ENCODE measurements around the gene SRGAP3. TPM values are rescaled to one million over a fixed set of nuclear protein-coding genes. Genes with fewer than 3 reads are reported as not detected.

SRGAP3 gene
- total RNA-seq, 2 donors from 2014 or later, result 5.7 to 6.1 TPM

DNA sequence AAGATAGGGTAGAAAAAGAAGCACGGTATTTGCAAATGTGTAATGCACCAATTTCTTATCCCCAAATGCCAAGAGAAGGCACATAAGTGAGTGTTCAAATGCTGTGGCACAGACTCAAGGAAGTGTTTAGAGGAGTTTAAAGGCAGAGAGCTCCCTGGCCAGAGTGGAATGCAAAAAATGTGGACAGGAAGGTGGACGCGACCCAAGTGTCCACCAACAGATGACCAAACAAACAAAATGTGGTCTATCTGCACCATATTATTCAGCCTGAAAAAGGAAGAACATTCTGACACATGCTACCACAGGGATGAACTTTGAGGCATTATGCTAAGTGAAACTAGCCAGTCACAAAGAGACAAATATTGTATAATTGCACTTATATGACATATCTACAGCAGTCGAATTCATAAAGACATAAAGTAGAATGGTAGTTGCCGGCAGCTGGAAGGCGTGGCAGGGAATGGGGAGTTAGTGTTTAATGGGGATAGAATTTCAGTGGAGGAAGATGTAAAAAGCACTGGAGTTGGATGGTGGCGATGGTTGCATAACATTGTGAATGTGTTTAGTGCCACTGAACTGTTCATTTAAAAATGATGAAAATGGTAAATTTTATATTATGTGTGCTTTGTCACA lies 126.6 kb downstream of the SRGAP3 start:
- no peak overlapping the region for H3K4me3 ChIP-seq
- H3K27me3 ChIP-seq, result no peaks in the 10 kb centered on the region
- intact Hi-C loops (cut with DNase I), result no loop called here
- H3K9ac ChIP-seq (ENCODE audit: low read depth in 2 of 2, low read length in 2 of 2), result no peak overlapping the region
- TF ChIP-seq, protein P1, sequence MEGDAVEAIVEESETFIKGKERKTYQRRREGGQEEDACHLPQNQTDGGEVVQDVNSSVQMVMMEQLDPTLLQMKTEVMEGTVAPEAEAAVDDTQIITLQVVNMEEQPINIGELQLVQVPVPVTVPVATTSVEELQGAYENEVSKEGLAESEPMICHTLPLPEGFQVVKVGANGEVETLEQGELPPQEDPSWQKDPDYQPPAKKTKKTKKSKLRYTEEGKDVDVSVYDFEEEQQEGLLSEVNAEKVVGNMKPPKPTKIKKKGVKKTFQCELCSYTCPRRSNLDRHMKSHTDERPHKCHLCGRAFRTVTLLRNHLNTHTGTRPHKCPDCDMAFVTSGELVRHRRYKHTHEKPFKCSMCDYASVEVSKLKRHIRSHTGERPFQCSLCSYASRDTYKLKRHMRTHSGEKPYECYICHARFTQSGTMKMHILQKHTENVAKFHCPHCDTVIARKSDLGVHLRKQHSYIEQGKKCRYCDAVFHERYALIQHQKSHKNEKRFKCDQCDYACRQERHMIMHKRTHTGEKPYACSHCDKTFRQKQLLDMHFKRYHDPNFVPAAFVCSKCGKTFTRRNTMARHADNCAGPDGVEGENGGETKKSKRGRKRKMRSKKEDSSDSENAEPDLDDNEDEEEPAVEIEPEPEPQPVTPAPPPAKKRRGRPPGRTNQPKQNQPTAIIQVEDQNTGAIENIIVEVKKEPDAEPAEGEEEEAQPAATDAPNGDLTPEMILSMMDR (IDR thresholded peaks at IDR 0.05), result no peak
- peak overlapping the region; percentile 29 for H3K27ac ChIP-seq
- DNase-seq, result peak; percentile 55
- H3K4me1 ChIP-seq, result no peaks in the 10 kb centered on the region
- H3K9me3 ChIP-seq, result no peaks in the 10 kb centered on the region
- H3K36me3 ChIP-seq, result no peaks in the 10 kb centered on the region

DNA sequence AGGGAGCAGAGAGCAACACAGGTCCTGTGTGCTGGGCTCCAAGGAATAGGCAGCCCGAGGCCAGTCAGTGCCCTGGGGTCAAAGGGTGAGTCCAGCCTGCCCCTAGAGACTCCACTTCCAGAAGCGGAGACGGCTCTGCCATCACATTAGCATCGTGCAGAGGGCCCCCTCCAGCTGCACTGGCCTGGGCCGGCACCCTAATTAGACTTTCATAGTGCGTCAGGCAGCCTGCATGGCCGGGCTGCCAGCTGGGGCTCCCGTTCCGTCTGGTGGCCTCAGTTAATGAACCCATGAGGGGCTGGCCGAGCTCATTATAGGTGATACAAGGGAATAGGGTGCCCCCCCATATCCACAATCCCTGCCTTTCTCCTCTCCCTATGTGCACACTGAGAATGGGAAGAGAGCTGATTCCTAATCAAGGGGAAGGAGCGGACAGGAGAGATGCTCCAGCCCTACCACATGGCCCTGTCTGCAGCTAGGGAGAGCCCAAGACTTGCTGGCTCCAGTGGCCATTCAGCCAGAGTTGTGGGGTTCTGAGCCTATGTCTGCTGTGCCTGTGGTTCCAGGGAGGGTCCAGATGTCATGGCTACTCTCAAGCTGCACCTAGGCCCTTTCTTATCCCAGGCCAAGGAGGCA lies 128.0 kb downstream of the SRGAP3 start:
- H3K9ac ChIP-seq (ENCODE audit: low read depth in 2 of 2, low read length in 2 of 2), result no peak overlapping the region
- H3K4me3 ChIP-seq, result no peak overlapping the region
- no peaks in the 10 kb centered on the region for H3K4me1 ChIP-seq
- H3K36me3 ChIP-seq, result no peaks in the 10 kb centered on the region
- no peak for DNase-seq
- TF ChIP-seq, protein P1 (IDR thresholded peaks at IDR 0.05), result no peak
- no peak overlapping the region for H3K27ac ChIP-seq
- H3K27me3 ChIP-seq, result no peaks in the 10 kb centered on the region
- intact Hi-C loops (cut with DNase I), result no loop called here
- H3K9me3 ChIP-seq, result no peaks in the 10 kb centered on the region

DNA sequence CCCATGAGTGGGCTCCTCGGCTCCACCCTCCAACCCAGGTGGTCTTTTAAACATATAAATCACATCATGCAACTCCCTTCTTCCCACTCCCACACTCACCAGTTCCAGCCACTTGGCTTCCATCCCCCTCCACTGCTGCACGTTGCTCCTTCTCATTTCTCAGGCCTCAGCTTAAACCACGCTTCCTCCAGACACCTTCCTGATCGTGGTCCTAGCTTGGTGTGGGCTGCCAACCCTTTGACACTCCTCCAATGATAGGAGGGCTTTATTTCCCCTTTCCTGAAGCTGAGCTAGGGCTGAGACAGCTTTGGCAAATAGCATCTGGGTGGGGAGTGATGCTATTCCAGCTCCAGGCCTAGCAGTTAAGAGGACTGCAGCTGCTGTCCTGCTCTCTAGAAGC lies 130.1 kb downstream of the SRGAP3 start:
- H3K9me3 ChIP-seq, result no peaks in the 10 kb centered on the region
- TF ChIP-seq, protein P1 (IDR thresholded peaks at IDR 0.05), result no peak
- no peak overlapping the region for H3K9ac ChIP-seq (ENCODE audit: low read depth in 2 of 2, low read length in 2 of 2)
- DNase-seq, result no peak
- no peaks in the 10 kb centered on the region for H3K36me3 ChIP-seq
- H3K4me1 ChIP-seq, result no peaks in the 10 kb centered on the region
- no peak overlapping the region for H3K4me3 ChIP-seq
- intact Hi-C loops (cut with DNase I), result no loop called here
- H3K27me3 ChIP-seq, result no peaks in the 10 kb centered on the region
- H3K27ac ChIP-seq, result no peak overlapping the region

DNA sequence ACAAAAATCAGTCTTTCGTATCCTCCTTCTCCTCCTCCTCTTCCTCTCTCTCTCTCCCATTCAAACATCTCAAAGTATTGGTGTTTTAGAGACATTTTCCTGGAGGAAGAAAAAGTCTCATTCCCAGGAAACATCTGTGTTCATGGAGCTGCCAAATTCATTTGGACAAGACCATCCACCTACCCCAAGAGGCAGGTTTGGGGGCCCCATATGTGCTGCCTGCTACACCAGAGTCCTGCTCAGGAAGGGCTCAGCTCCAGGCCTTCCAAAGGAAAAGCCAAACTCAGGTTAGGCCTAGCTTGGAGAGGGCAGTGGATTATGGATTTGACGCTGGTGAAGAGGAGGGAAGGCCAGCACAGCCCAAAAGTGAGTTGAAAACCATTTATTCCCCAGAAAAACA lies 131.2 kb downstream of the SRGAP3 start:
- Histone ChIP-seq H3K27me3 (no peaks in the 10 kb centered on the region), H3K9ac (ENCODE audit: low read depth in 2 of 2, low read length in 2 of 2) (no peak overlapping the region), H3K9me3 (no peaks in the 10 kb centered on the region), H3K36me3 (no peaks in the 10 kb centered on the region), H3K4me3 (no peak overlapping the region), H3K27ac (no peak overlapping the region), H3K4me1 (no peaks in the 10 kb centered on the region)
- intact Hi-C loops (cut with DNase I), result no loop called here
- TF ChIP-seq, protein P1 (IDR thresholded peaks at IDR 0.05), result no peak
- no peak for DNase-seq

DNA sequence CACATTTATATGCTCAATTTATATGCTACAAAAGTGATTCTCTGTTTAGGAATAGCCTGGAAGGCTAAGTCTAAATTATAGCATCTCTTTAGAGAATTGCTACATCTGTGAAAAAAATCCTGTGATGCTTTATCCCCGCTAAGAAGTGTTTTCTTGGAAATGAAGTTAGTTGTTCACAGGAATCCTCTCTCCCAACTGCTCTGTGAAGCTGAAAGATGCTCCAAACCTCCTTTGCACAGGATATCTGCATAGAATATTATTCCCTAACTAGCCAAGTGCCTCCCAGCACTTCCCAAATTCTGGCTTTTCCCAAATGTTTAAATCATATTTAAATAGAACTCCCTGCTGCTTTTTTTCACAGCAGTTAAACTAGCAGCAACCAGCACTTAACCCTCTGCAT lies 132.2 kb downstream of the SRGAP3 start:
- intact Hi-C loops (cut with DNase I), result no loop called here
- H3K4me1 ChIP-seq, result no peaks in the 10 kb centered on the region
- H3K27ac ChIP-seq, result no peak overlapping the region
- no peak overlapping the region for H3K4me3 ChIP-seq
- no peaks in the 10 kb centered on the region for H3K9me3 ChIP-seq
- H3K36me3 ChIP-seq, result no peaks in the 10 kb centered on the region
- no peaks in the 10 kb centered on the region for H3K27me3 ChIP-seq
- TF ChIP-seq, protein P1 (IDR thresholded peaks at IDR 0.05), result no peak
- no peak for DNase-seq
- H3K9ac ChIP-seq (ENCODE audit: low read depth in 2 of 2, low read length in 2 of 2), result no peak overlapping the region

All from colonic mucosa (tissue), 4 donors.